Hepatocyte (in vitro differentiated cells): Measurements from ENCODE around the gene MYH16. TPM values are rescaled to one million over a fixed set of nuclear protein-coding genes. Genes with fewer than 3 reads are reported as not detected.

Experiments
- DNase-seq: peaks from one replicate; pipeline ENCODE4 v3.0.0-alpha.2; 2016; ENCODE audit warnings: low spot score
- H2AFZ ChIP-seq: fragments of 200-600 bp; sonication (generic); 2 replicates; pipeline ENCODE4 v1.6.0; 2016; ENCODE audit warnings: antibody characterized with exemption, mild to moderate bottlenecking
- H3K27ac ChIP-seq: fragments of 200-600 bp; sonication (generic); 2 replicates; pipeline ENCODE4 v1.5.1; 2016; ENCODE audit warnings: mild to moderate bottlenecking
- H3K27me3 ChIP-seq: fragments of 200-600 bp; sonication (generic); 2 replicates; pipeline ENCODE4 v1.6.1; 2016
- H3K36me3 ChIP-seq: fragments of 200-600 bp; sonication (generic); replicated peaks from 2 replicates; pipeline ENCODE4 v1.5.1; 2016; ENCODE audit warnings: low read depth; ENCODE audit not compliant: insufficient read depth
- H3K4me1 ChIP-seq: fragments of 200-600 bp; sonication (generic); 2 replicates; pipeline ENCODE4 v1.5.1; 2016; ENCODE audit warnings: mild to moderate bottlenecking, moderate library complexity; ENCODE audit not compliant: insufficient read depth
- H3K4me2 ChIP-seq: fragments of 200-600 bp; sonication (generic); 2 replicates; pipeline ENCODE4 v1.6.0; 2016
- H3K4me3 ChIP-seq: fragments of 200-600 bp; sonication (generic); 2 replicates; pipeline ENCODE4 v1.5.1; 2016; ENCODE audit warnings: mild to moderate bottlenecking
- H3K79me2 ChIP-seq: fragments of 200-600 bp; sonication (generic); 2 replicates; pipeline ENCODE4 v1.6.0; 2017; ENCODE audit warnings: mild to moderate bottlenecking
- H3K9me2 ChIP-seq: fragments of 200-600 bp; sonication (generic); replicated peaks from 2 replicates; pipeline ENCODE4 v1.6.0; 2017; ENCODE audit warnings: mild to moderate bottlenecking; ENCODE audit not compliant: insufficient read depth
- H3K9me3 ChIP-seq: fragments of 200-600 bp; sonication (generic); 2 replicates; pipeline ENCODE4 v1.5.1; 2016; ENCODE audit warnings: low read depth, mild to moderate bottlenecking
- H4K20me1 ChIP-seq: fragments of 200-600 bp; sonication (generic); 2 replicates; pipeline ENCODE4 v1.6.0; 2016; ENCODE audit warnings: mild to moderate bottlenecking; ENCODE audit not compliant: insufficient read depth, poor library complexity, severe bottlenecking
- EZH2 ChIP-seq: fragments of 200-600 bp; sonication (generic); IDR thresholded peaks from 2 replicates; pipeline ENCODE4 v1.6.1; 2016; ENCODE audit warnings: antibody characterized with exemption, mild to moderate bottlenecking, borderline replicate concordance
- EZH2phosphoT487 ChIP-seq: fragments of 200-600 bp; sonication (generic); IDR thresholded peaks from one replicate; pipeline ENCODE4 v1.6.1; 2018; ENCODE audit warnings: antibody characterized with exemption, mild to moderate bottlenecking, low read depth, moderate library complexity; ENCODE audit not compliant: unreplicated experiment, severe bottlenecking
- WGBS: methylation state at CpG from one replicate; pipeline ENCODE4 v1.1.6; 2016; ENCODE audit warnings: low lambda C conversion rate; ENCODE audit errors: missing lambda C conversion rate; 5-methylcytosine and 5-hydroxymethylcytosine counted together
- polyA plus RNA-seq: library from polyadenylated mRNA; unstranded; fragments of >200 nt; fragmentation: Nextera tagmentation; extraction: Ambion mirVana; gene quantifications from 2 replicates; pipeline ENCODE4 v1.2.1, GENCODE V29; 2016
- total RNA-seq: library from RNA; depleted of rRNA; stranded (reverse); fragments of >200 nt; gene quantifications from 2 replicates; pipeline ENCODE4 v1.2.3, GENCODE V29; 2014
- TF ChIP-seq, protein P1 (sequence below): fragments of 200-600 bp; sonication (generic); IDR thresholded peaks from 2 replicates; pipeline ENCODE4 v1.5.1; 2016; ENCODE audit warnings: antibody characterized with exemption, mild to moderate bottlenecking; ENCODE audit not compliant: poor library complexity

The MYH16 gene
- total and polyA plus RNA-seq, 2 experiments from 2014 or later: 0.13 TPM; not detected in 1

DNA sequence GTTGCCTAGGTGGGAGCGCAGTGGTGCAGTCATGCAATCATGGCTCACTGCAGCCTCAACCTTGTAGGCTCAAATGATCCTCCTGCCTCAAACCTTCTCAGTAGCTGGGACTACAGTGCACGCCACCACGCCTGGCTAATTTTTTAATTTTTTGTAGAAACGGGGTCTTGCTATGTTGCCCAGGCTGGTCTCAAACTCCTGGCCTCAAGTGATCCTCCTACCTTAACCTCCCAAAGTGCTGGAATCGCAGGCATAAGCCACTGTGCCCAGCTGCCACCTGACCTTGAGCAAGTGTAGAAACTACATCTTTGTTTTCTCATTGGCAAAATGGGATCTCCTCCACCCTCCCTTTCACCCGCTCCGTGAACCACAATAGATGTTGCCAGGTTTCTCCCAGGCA, 15.0 kb upstream of the MYH16 start:
- DNase-seq: no peak
- Histone ChIP-seq H2AFZ (no peak overlapping the region), H3K79me2 (no peaks in the 10 kb centered on the region), H3K9me2 (no peaks in the 10 kb centered on the region), H3K4me3 (no peak overlapping the region), H3K27me3 (no peaks in the 10 kb centered on the region), H3K9me3 (no peaks in the 10 kb centered on the region), H3K27ac (no peak overlapping the region), H3K36me3 (no peaks in the 10 kb centered on the region), H4K20me1 (no peaks in the 10 kb centered on the region), H3K4me2 (no peak overlapping the region), H3K4me1 (no peaks in the 10 kb centered on the region)
- TF ChIP-seq EZH2phosphoT487 (no peak), EZH2 (no peak)
- TF ChIP-seq, protein P1, sequence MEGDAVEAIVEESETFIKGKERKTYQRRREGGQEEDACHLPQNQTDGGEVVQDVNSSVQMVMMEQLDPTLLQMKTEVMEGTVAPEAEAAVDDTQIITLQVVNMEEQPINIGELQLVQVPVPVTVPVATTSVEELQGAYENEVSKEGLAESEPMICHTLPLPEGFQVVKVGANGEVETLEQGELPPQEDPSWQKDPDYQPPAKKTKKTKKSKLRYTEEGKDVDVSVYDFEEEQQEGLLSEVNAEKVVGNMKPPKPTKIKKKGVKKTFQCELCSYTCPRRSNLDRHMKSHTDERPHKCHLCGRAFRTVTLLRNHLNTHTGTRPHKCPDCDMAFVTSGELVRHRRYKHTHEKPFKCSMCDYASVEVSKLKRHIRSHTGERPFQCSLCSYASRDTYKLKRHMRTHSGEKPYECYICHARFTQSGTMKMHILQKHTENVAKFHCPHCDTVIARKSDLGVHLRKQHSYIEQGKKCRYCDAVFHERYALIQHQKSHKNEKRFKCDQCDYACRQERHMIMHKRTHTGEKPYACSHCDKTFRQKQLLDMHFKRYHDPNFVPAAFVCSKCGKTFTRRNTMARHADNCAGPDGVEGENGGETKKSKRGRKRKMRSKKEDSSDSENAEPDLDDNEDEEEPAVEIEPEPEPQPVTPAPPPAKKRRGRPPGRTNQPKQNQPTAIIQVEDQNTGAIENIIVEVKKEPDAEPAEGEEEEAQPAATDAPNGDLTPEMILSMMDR: no peak
- WGBS: 96% methylated on average over 7 of the region's 7 CpGs

DNA sequence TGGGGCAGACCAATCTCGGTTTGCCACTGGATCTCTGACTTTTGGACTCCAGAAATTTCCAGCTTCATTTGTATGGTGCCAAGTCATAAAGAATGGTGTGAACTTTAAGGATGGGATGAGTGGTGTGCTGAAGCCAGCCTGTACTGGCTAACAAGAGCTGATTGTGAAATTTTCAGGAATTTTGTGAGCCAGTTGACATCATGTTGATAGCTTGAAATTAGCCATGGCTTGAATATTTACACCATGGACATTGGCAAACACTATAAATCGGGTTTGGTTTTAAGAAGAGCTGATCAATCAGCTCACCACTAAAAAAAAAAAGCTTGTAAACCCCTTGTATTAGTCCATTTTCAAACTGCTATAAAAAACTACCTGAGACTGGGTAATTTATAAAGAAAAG, 14.1 kb upstream of the MYH16 start:
- Histone ChIP-seq H3K4me3 (no peak overlapping the region), H3K4me1 (no peaks in the 10 kb centered on the region), H3K27me3 (no peaks in the 10 kb centered on the region), H3K4me2 (no peak overlapping the region), H3K27ac (no peak overlapping the region), H2AFZ (no peak overlapping the region), H3K9me2 (no peaks in the 10 kb centered on the region), H3K36me3 (no peaks in the 10 kb centered on the region), H4K20me1 (no peaks in the 10 kb centered on the region), H3K79me2 (no peaks in the 10 kb centered on the region), H3K9me3 (no peaks in the 10 kb centered on the region)
- no peak for DNase-seq
- 90% methylated on average over 2 of the region's 2 CpGs for WGBS
- TF ChIP-seq, protein P1: no peak
- TF ChIP-seq EZH2phosphoT487 (no peak), EZH2 (no peak)

DNA sequence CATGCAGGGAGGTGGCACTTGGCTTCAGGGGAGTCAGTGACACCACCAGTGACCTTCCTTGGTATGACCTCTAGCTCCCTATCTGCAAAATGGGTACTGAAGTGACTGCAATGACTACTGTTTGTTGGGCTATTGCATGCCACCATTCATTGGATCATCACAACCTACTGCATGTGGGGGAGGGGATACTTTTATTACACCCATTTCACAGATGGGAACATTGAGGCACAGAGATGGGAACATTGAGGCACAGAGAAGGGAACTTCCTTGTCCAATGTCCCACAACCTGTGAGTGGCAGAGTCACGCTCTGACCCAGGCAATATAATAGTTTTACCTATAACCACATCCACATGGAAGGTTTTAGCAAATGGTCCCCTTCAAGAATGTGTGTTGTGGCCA, 12.2 kb upstream of the MYH16 start:
- WGBS: 96% methylated on average over 1 of the region's 1 CpG
- no peaks in the 10 kb centered on the region for H4K20me1 ChIP-seq
- no peaks in the 10 kb centered on the region for H3K79me2 ChIP-seq
- H3K27me3 ChIP-seq: no peaks in the 10 kb centered on the region
- H3K9me2 ChIP-seq: no peaks in the 10 kb centered on the region
- H3K27ac ChIP-seq: no peak overlapping the region
- no peak overlapping the region for H2AFZ ChIP-seq
- H3K4me3 ChIP-seq: no peak overlapping the region
- DNase-seq: no peak
- H3K4me1 ChIP-seq: no peaks in the 10 kb centered on the region
- H3K4me2 ChIP-seq: no peak overlapping the region
- H3K9me3 ChIP-seq: no peaks in the 10 kb centered on the region
- TF ChIP-seq, protein P1: no peak
- TF ChIP-seq EZH2phosphoT487 (no peak), EZH2 (no peak)
- no peaks in the 10 kb centered on the region for H3K36me3 ChIP-seq

DNA sequence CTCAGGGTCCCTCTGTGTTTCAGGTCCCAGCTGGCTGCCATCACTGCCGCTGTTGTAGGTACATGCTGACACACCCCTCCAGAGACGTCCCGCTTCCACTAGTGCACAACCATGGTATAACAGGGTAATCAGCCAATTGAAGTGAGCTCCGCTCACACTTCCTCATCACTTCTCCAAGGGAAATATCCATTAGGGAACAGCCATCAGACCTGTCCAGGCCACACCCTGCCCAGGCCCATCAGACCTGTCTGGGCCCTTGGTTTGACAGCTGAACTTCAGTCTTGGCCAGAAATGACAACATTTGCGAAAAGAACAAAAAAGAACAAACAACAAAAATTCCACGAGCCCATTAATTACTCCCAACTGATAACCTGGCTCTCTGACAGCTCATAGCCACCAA, 11.0 kb upstream of the MYH16 start:
- no peak overlapping the region for H3K27ac ChIP-seq
- no peak overlapping the region for H3K4me2 ChIP-seq
- TF ChIP-seq EZH2phosphoT487 (no peak), EZH2 (no peak)
- TF ChIP-seq, protein P1: no peak
- no peaks in the 10 kb centered on the region for H3K9me3 ChIP-seq
- no peak overlapping the region for H2AFZ ChIP-seq
- no peak overlapping the region for H3K4me3 ChIP-seq
- no peaks in the 10 kb centered on the region for H4K20me1 ChIP-seq
- H3K27me3 ChIP-seq: no peaks in the 10 kb centered on the region
- DNase-seq: no peak
- H3K79me2 ChIP-seq: no peaks in the 10 kb centered on the region
- H3K36me3 ChIP-seq: no peaks in the 10 kb centered on the region
- WGBS: 70% methylated on average over 6 of the region's 6 CpGs
- H3K9me2 ChIP-seq: no peaks in the 10 kb centered on the region
- no peaks in the 10 kb centered on the region for H3K4me1 ChIP-seq
